ENCODE results near the gene RPP14. TPM values are rescaled to one million over a fixed set of nuclear protein-coding genes. Genes with fewer than 3 reads are reported as not detected.

Gene RPP14
- total and polyA plus RNA-seq, 2 donors: 11.5 TPM

DNA sequence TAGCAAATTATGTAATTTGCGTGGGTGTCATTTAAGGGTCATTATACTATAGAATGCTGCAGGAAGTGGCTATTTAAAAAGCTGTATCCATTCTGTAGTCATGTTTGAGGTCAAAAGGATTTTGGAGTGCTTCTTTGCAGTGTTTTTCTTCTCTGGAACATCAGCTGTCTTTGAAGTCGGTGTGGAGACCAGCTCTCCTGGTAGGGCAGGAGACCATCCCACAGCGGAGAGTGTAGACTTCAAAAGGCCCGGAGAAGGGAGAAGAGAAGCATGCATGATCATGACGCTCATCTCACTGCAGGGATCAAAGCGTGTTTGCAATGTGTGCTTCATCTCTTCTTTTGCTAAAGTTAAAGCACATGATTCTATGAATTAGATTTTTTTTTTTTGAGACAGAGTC lies 46.6 kb downstream of the RPP14 start:
- Histone ChIP-seq H3K27me3 (ENCODE audit: control insufficient read depth in 2 of 2, insufficient read depth in 1 of 2, low read length in 1 of 2) (no peaks in the 10 kb centered on the region), H3K4me3 (ENCODE audit: low read length in 2 of 2) (no peak overlapping the region), H3K4me1 (ENCODE audit: control insufficient read depth in 2 of 2, insufficient read depth in 2 of 2, low read length in 2 of 2) (peaks cover 2 to 32% of the 10 kb centered on the region in 2 donors), H3K36me3 (ENCODE audit: control insufficient read depth in 2 of 2, insufficient read depth in 2 of 2, low read length in 1 of 2) (peaks cover 0 to 2% of the 10 kb centered on the region in 2 donors), H3K27ac (ENCODE audit: low read depth in 1 of 2, low read length in 1 of 2) (no peak overlapping the region), H3K9me3 (ENCODE audit: control insufficient read depth in 2 of 2, insufficient read depth in 1 of 2, low read length in 1 of 2) (no peaks in the 10 kb centered on the region)
- DNase-seq (ENCODE audit: low read depth in 6 of 9, low spot score in 9 of 9): no peak
- 95% methylated on average over 6 of the region's 6 CpGs for WGBS

DNA sequence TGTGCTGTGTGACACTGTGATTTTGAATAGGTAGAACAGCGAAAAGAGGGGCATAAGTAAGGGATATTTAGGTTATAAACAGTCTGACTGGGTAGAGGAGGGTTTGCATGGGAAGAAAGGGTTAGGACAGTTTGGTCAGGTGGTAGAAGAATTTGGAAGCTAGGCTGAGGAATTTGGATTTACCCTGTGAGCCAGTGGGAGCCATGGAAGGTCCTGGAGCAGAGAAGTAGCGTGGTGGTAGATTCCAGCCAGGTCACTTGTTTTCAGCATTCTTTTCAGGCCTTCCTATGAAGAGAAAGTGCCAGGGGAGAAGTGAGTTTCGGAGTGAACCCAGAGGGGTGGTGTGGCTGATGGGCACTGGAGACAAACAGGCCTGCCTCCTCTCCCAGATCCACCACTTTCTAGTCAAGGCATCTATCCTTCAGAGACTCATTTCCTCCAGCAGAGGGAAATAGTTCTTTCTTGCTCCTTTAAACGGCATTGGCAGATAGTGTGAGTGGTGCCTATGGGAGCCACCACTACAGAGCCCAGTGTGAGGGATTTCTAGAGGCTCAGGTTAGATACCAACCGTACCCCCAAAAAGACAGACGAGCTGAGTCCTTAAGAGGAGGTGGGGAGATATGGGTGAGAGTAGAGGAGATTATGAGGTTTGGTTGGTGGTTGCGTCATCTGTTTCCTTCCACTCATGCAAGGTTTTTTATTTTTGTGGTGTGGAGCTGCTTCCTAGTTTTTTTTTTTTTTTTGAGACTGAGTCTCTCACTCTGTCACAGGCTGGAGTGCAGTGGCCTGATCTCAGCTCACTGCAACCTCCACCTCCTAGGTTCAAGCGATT lies 47.9 kb downstream of the RPP14 start:
- H3K27ac ChIP-seq (ENCODE audit: low read depth in 1 of 2, low read length in 1 of 2): peak overlapping the region; percentile 27 to 37
- peaks cover 0 to 2% of the 10 kb centered on the region in 2 donors for H3K36me3 ChIP-seq (ENCODE audit: control insufficient read depth in 2 of 2, insufficient read depth in 2 of 2, low read length in 1 of 2)
- peaks cover 2 to 32% of the 10 kb centered on the region in 2 donors for H3K4me1 ChIP-seq (ENCODE audit: control insufficient read depth in 2 of 2, insufficient read depth in 2 of 2, low read length in 2 of 2)
- DNase-seq (ENCODE audit: low read depth in 6 of 9, low spot score in 9 of 9): peak in 5 of 9 donors; percentile 21 to 71 (median 27)
- H3K4me3 ChIP-seq (ENCODE audit: low read length in 2 of 2): no peak overlapping the region
- 44% methylated on average over 8 of the region's 8 CpGs for WGBS
- H3K9me3 ChIP-seq (ENCODE audit: control insufficient read depth in 2 of 2, insufficient read depth in 1 of 2, low read length in 1 of 2): no peaks in the 10 kb centered on the region
- H3K27me3 ChIP-seq (ENCODE audit: control insufficient read depth in 2 of 2, insufficient read depth in 1 of 2, low read length in 1 of 2): no peaks in the 10 kb centered on the region

DNA sequence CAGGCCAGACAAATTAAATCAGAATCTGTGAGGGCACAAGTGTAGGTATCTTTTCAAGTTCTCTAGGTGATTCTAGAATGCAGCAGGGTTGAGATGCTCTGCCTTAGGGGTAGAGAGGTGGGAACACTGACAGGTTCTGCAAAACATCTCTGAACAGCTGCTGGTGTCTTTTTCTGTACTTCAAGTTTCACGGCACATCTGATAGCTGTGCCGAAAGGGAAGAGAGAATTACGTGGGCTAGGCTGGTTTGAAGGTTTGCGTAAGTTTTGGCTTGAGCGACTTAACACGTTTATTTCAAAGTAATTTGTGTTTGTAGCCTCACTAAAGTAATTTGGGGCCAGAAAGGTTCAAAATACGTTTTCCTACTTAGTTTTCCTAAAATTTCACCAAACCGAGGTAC lies 49.1 kb downstream of the RPP14 start:
- Histone ChIP-seq H3K4me1 (ENCODE audit: control insufficient read depth in 2 of 2, insufficient read depth in 2 of 2, low read length in 2 of 2) (peaks cover 2 to 25% of the 10 kb centered on the region in 2 donors), H3K27ac (ENCODE audit: low read depth in 1 of 2, low read length in 1 of 2) (no peak overlapping the region)
- no peak for DNase-seq (ENCODE audit: low read depth in 6 of 9, low spot score in 9 of 9)

DNA sequence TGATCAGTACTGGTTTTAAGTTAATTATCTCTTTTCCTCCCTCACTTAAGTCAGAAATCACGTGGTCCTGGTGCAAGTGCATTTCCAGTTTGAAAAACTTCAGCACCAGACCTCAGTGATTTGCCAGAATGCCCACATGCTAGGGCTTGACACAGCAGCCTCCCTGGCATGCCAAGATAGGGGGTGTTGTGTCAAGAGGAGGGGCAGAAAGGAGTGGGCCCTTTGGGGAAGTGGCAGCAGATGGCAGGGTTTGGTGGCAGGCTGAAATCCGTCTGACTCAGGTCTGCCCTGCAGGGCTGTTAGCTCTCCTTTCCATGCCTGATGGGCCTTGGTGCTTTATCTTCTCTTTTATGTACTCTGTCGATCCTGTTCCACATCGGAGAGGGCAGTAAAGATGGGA lies 50.0 kb downstream of the RPP14 start:
- H3K9me3 ChIP-seq (ENCODE audit: control insufficient read depth in 2 of 2, insufficient read depth in 1 of 2, low read length in 1 of 2): no peaks in the 10 kb centered on the region
- peaks cover 0 to 2% of the 10 kb centered on the region in 2 donors for H3K36me3 ChIP-seq (ENCODE audit: control insufficient read depth in 2 of 2, insufficient read depth in 2 of 2, low read length in 1 of 2)
- no peak overlapping the region for H3K27ac ChIP-seq (ENCODE audit: low read depth in 1 of 2, low read length in 1 of 2)
- H3K27me3 ChIP-seq (ENCODE audit: control insufficient read depth in 2 of 2, insufficient read depth in 1 of 2, low read length in 1 of 2): no peaks in the 10 kb centered on the region
- 32% methylated on average over 4 of the region's 4 CpGs for WGBS
- no peak overlapping the region for H3K4me3 ChIP-seq (ENCODE audit: low read length in 2 of 2)
- H3K4me1 ChIP-seq (ENCODE audit: control insufficient read depth in 2 of 2, insufficient read depth in 2 of 2, low read length in 2 of 2): peaks cover 2 to 18% of the 10 kb centered on the region in 2 donors
- DNase-seq (ENCODE audit: low read depth in 6 of 9, low spot score in 9 of 9): no peak

More for the DNA sequence above, 49.1 kb downstream of the RPP14 start:
- no peak overlapping the region for H3K4me3 ChIP-seq (ENCODE audit: low read length in 2 of 2)
- WGBS: 93% methylated on average over 8 of the region's 8 CpGs
- no peaks in the 10 kb centered on the region for H3K9me3 ChIP-seq (ENCODE audit: control insufficient read depth in 2 of 2, insufficient read depth in 1 of 2, low read length in 1 of 2)
- H3K36me3 ChIP-seq (ENCODE audit: control insufficient read depth in 2 of 2, insufficient read depth in 2 of 2, low read length in 1 of 2): peaks cover 0 to 2% of the 10 kb centered on the region in 2 donors
- H3K27me3 ChIP-seq (ENCODE audit: control insufficient read depth in 2 of 2, insufficient read depth in 1 of 2, low read length in 1 of 2): no peaks in the 10 kb centered on the region

DNA sequence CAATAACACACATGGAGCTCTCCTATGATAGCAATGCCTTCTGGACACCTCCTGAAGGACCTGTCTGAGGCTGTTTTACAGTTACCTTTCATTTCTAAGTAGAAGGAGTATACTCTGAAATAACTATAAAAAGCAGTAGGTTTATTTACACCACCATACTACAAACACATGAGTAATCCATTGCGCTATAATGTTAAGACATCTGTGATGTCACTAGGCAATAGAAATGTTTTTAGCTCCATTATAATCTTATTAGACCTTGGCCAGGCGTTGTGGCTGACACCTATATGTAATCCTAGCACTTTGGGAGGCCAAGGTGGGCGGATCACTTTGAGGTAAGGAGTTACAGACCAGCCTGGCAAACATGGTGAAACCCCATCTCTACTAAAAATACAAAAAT lies 51.4 kb downstream of the RPP14 start:
- WGBS: 97% methylated on average over 3 of the region's 3 CpGs
- H3K27ac ChIP-seq (ENCODE audit: low read depth in 1 of 2, low read length in 1 of 2): no peak overlapping the region
- peaks cover 0 to 2% of the 10 kb centered on the region in 2 donors for H3K36me3 ChIP-seq (ENCODE audit: control insufficient read depth in 2 of 2, insufficient read depth in 2 of 2, low read length in 1 of 2)
- H3K9me3 ChIP-seq (ENCODE audit: control insufficient read depth in 2 of 2, insufficient read depth in 1 of 2, low read length in 1 of 2): no peaks in the 10 kb centered on the region
- no peaks in the 10 kb centered on the region for H3K27me3 ChIP-seq (ENCODE audit: control insufficient read depth in 2 of 2, insufficient read depth in 1 of 2, low read length in 1 of 2)
- peaks cover 0 to 10% of the 10 kb centered on the region in 2 donors for H3K4me1 ChIP-seq (ENCODE audit: control insufficient read depth in 2 of 2, insufficient read depth in 2 of 2, low read length in 2 of 2)
- no peak overlapping the region for H3K4me3 ChIP-seq (ENCODE audit: low read length in 2 of 2)
- no peak for DNase-seq (ENCODE audit: low read depth in 6 of 9, low spot score in 9 of 9)

DNA sequence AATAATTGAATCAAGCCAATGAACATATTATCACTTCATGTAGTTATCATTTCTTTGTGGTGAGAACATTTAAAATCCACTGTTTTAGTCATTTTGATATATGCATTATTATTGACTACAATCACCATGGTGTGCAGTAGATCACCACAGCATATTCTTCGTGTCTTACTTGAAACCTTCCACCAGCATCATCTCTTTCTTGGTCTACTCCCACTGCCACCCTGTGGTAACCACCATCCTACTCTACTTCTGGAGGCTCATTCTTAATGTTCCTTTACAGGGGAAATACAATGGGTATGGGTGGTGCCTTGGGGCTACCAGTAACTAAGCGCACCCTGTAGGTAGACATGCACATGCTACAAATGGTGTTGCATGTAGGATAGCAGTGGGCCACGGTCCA lies 52.0 kb downstream of the RPP14 start:
- WGBS: 97% methylated on average over 3 of the region's 3 CpGs
- H3K4me3 ChIP-seq (ENCODE audit: low read length in 2 of 2): no peak overlapping the region
- H3K4me1 ChIP-seq (ENCODE audit: control insufficient read depth in 2 of 2, insufficient read depth in 2 of 2, low read length in 2 of 2): peaks cover 0 to 10% of the 10 kb centered on the region in 2 donors
- no peak overlapping the region for H3K27ac ChIP-seq (ENCODE audit: low read depth in 1 of 2, low read length in 1 of 2)
- no peak for DNase-seq (ENCODE audit: low read depth in 6 of 9, low spot score in 9 of 9)
- no peaks in the 10 kb centered on the region for H3K27me3 ChIP-seq (ENCODE audit: control insufficient read depth in 2 of 2, insufficient read depth in 1 of 2, low read length in 1 of 2)
- H3K9me3 ChIP-seq (ENCODE audit: control insufficient read depth in 2 of 2, insufficient read depth in 1 of 2, low read length in 1 of 2): no peaks in the 10 kb centered on the region
- no peaks in the 10 kb centered on the region for H3K36me3 ChIP-seq (ENCODE audit: control insufficient read depth in 2 of 2, insufficient read depth in 2 of 2, low read length in 1 of 2)

DNA sequence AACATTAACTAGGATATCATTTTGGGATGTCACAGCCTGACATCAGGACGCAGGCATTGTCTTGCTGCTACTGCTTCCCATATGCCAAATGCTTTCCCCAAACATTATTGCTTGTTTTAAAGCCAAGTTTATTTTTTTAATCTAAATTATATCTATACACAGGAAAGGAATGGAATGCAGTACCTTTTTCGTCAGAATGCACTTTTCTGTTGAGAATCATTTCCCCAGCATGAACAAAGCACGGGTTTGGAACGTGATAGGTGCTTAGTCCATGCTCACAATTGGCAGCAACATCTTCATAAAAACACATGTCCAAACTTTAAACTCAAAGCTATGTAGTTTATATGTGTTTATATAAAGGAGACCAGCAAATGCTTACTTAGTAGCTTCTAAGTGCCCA lies 52.8 kb downstream of the RPP14 start:
- no peak overlapping the region for H3K4me3 ChIP-seq (ENCODE audit: low read length in 2 of 2)
- H3K27ac ChIP-seq (ENCODE audit: low read depth in 1 of 2, low read length in 1 of 2): no peak overlapping the region
- no peaks in the 10 kb centered on the region for H3K27me3 ChIP-seq (ENCODE audit: control insufficient read depth in 2 of 2, insufficient read depth in 1 of 2, low read length in 1 of 2)
- H3K9me3 ChIP-seq (ENCODE audit: control insufficient read depth in 2 of 2, insufficient read depth in 1 of 2, low read length in 1 of 2): no peaks in the 10 kb centered on the region
- WGBS: 96% methylated on average over 4 of the region's 4 CpGs
- no peak for DNase-seq (ENCODE audit: low read depth in 6 of 9, low spot score in 9 of 9)
- no peaks in the 10 kb centered on the region for H3K36me3 ChIP-seq (ENCODE audit: control insufficient read depth in 2 of 2, insufficient read depth in 2 of 2, low read length in 1 of 2)
- peaks cover 0 to 6% of the 10 kb centered on the region in 2 donors for H3K4me1 ChIP-seq (ENCODE audit: control insufficient read depth in 2 of 2, insufficient read depth in 2 of 2, low read length in 2 of 2)

DNA sequence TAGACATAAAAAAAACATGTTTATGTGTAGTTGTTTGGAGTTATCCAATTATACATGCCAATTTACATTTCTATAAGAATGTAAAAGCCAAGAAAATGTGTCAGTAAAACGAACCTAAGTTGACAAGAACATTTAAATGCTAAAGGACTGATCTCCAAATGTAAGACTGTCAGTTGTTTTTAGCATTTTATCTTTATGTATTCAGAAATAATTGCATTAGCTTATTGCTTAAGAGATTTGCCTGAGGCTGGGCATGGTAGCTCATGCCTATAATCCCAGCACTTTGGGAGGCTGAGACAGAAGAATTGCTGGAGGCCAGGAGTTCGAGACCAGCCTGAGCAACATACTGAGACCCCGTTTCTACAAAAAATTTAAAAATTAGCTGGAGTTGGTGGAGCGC lies 53.6 kb downstream of the RPP14 start:
- no peaks in the 10 kb centered on the region for H3K9me3 ChIP-seq (ENCODE audit: control insufficient read depth in 2 of 2, insufficient read depth in 1 of 2, low read length in 1 of 2)
- no peaks in the 10 kb centered on the region for H3K36me3 ChIP-seq (ENCODE audit: control insufficient read depth in 2 of 2, insufficient read depth in 2 of 2, low read length in 1 of 2)
- H3K27ac ChIP-seq (ENCODE audit: low read depth in 1 of 2, low read length in 1 of 2): no peak overlapping the region
- no peak for DNase-seq (ENCODE audit: low read depth in 6 of 9, low spot score in 9 of 9)
- no peak overlapping the region for H3K4me3 ChIP-seq (ENCODE audit: low read length in 2 of 2)
- no peaks in the 10 kb centered on the region for H3K27me3 ChIP-seq (ENCODE audit: control insufficient read depth in 2 of 2, insufficient read depth in 1 of 2, low read length in 1 of 2)
- 96% methylated on average over 4 of the region's 4 CpGs for WGBS
- H3K4me1 ChIP-seq (ENCODE audit: control insufficient read depth in 2 of 2, insufficient read depth in 2 of 2, low read length in 2 of 2): no peaks in the 10 kb centered on the region

DNA sequence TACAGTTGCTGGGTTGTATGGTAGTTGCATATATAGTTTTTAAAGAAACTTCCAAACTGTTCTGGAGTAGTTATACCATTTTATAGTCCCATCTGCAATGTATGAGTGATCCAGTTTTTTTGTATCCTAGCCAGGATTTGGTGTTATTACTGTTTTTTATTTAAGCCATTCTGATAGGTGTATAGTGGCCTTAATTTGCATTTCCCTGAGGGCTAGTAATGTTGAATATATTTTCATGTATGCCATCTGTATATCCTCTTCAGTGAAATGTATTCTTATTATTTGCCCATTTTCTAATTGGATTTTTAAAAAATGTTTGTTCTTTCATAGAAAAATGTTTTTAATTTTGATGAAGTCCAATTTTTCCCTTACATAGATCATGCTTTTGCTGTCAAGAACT lies 55.8 kb downstream of the RPP14 start:
- Histone ChIP-seq H3K9me3 (ENCODE audit: control insufficient read depth in 2 of 2, insufficient read depth in 1 of 2, low read length in 1 of 2) (no peaks in the 10 kb centered on the region), H3K4me3 (ENCODE audit: low read length in 2 of 2) (no peak overlapping the region), H3K27me3 (ENCODE audit: control insufficient read depth in 2 of 2, insufficient read depth in 1 of 2, low read length in 1 of 2) (no peaks in the 10 kb centered on the region), H3K36me3 (ENCODE audit: control insufficient read depth in 2 of 2, insufficient read depth in 2 of 2, low read length in 1 of 2) (no peaks in the 10 kb centered on the region), H3K27ac (ENCODE audit: low read depth in 1 of 2, low read length in 1 of 2) (no peak overlapping the region), H3K4me1 (ENCODE audit: control insufficient read depth in 2 of 2, insufficient read depth in 2 of 2, low read length in 2 of 2) (no peaks in the 10 kb centered on the region)
- no peak for DNase-seq (ENCODE audit: low read depth in 6 of 9, low spot score in 9 of 9)
